GM19351 (cell line): ENCODE results near the gene MBTPS1.

Experiments
- ATAC-seq: cut with Tn5 transposase; IDR thresholded peaks from one replicate; pipeline ENCODE4 v1.9.1; 2021; ENCODE audit warnings: mild to moderate bottlenecking, moderate library complexity; ENCODE audit not compliant: unreplicated experiment

The MBTPS1 gene

DNA sequence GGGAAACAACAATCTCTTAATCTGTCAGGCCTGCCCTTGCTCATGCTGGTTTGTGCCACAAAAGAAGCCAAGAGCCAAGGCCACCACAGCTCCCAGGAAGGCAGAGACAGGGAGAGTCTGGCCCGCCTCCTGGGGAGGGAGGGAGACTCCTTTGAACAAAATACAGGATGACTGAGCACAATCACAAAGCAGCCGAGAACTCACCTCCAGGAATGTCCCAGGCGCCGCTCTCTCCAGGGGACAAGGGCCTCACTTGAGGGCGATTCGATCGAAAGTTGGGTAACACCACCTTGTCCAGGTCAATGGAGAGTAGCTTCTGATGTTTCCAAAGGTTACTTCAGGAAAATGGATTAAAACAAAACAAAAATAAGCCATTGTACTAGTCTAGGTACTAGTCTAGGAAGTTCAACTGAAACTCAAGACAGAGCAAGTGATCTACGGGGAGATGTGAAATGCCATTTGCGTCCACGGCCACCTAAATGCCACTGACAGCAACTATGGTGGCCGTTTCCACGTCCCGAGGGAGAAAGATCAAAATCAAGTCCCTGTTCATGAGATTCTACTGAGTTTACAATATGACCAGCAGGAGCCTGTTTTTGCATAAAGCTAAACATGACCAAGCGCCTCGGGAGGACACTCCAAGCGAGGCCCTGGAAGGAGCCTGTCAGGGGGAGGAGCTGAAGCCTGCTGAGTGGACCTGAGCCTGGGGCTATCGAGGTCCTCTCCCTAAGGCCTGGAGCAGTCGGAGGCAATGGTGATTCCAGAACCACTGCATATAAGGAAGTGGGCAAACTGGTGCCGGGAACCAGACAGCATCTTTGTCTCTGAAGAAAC is 60.7 kb downstream of the MBTPS1 start:
- no peak for ATAC-seq

DNA sequence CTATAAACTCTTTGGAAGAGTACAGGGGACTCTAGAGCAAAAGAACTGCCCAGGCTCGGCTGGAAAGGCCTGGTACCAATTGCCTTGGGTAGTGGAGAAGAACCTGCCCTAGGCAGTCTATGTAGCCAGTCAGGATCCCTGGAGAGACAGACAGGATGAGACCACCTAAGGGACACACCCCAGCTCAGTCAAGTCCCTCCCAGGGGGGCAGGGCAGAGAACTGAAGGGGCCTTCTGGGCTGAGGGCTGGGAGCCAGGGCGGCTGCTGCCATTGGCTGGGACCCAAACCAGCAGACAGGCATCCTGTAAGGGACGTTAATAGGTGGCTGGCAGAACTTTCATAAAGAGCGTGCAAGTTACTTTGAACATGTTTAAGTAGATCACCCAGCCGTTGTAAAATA is 61.4 kb downstream of the MBTPS1 start:
- no peak for ATAC-seq

DNA sequence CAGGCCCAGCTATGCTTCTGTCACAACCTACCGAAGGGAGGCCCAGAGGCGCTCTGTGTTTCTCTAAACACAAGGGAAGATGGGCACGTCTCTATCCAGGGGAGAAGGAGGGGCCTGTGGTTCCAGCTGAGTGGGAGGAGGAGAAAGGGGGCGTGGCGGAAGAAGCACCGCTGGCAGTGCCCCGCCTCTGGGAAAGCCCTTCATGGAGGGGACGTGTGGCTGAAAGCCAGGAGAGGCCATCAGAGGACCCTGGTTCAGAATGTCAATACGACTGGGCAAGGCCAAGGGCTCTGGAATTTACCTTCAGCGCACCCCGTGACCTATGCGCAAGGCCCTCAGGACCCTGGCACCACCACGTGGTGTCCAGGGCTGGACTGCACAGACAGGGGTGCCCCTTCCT is 61.8 kb downstream of the MBTPS1 start:
- ATAC-seq = no peak

DNA sequence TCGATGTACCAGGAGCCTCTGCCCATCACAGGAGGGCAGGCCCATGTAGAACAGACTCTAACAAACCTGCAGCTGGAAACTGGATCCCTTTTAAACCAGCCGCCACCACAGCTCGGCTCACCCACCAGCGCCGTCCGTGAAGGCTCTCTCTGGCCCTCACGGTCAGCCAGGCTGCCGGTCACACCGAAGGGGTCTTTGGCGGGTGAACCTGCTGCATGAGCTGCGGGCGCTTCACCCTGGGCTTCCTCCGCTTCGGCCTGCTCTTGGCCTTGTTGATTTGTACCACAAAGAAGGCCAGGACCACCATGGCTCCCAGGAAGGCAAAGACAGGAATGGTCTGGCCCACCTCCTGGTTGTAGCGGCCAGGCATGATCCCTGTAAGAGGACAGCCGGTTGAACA is 62.5 kb downstream of the MBTPS1 start:
- ATAC-seq = no peak

DNA sequence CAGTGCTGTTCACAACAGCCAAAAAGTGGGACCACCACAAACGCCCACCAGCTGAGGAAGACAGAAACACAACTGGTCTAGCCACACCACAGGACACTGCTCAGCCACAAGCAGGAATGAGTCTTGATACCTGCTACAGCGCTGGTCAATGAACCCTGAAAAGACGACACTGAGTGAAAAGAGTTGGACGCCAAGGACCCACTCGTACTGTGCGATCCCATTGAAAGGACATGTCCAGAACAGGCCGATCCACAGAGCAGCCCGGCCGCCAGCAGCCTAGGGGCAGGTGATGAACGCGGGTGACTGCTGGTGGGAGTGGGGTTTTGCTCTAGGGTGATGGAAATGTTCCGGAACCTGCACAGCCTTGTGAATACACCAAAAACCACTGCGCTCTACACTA is 63.5 kb downstream of the MBTPS1 start:
- ATAC-seq = no peak

DNA sequence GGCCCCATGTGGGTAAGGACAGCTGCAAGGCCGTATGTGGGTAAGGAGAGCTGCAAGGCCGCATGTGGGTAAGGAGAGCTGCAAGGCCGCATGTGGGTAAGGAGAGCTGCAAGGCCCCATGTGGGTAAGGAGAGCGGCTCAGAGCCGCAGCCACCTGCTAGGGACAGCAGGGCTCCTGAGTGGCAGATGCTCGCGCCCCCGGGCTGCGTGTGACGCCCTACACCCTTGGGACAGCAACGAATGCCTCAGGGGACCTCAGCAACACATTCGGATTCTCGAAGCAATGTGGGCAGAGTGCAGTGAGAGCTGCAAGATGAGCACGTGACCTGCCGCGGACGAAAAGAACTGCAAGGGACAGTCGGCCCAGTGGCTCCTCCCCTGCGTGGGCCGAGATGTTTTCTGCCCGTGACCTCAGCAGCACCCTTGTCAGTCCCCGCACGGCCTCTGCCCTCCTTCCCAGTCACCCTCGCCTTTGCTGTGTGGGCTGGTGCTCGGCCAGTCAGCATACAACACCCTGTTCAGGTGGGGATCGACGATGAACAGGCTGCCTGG is 64.6 kb downstream of the MBTPS1 start:
- ATAC-seq = no peak

DNA sequence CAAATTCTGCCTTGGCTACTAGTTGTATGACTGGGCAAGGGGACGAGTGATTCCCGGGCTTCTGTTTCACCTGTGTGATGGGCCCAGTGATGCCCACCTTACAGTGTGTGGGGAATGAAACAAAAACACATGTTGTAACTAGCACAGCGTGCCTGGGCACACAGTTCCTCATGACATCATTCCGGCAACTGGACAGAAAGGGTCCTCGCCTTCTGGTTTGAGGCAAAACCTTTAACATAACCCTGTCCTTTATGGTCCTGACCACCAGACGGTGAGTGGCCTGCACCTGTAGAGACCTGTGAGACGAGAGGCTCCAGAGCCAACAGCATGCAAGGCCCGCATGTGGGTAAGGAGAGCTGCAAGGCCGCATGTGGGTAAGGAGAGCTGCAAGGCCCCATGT is 66.4 kb downstream of the MBTPS1 start:
- ATAC-seq = no peak

DNA sequence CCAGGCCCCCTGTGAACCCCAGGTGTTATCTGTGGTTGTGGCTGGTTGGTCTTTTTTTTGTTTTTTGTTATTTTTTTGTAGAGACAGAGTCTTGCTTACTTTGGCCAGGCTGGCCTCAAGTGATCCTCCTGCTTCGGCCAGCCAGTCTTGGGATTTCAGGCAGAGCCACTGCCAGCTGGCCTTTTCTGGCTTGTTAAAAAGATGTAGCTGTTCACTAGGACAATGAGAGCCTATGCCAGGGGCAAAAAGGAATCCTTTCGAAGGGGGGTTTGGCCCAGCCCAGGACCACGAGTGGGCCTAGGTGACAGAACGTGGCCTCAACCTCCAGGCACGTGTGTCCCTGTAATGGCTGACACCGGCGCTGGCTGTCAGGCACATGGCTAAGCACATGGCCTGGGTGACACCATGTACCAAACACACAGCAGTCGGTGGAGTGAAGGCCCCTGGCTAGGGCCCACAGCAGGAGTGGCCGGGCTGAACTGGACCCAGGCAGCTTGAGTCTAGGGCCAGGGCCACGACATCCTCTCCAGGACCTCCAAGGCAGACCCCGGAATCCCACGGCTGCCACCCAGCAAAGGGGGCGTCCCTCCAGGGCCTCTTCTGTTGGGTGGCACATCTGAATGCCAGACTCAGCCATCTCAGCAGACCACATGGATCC is 67.2 kb downstream of the MBTPS1 start:
- ATAC-seq = no peak

DNA sequence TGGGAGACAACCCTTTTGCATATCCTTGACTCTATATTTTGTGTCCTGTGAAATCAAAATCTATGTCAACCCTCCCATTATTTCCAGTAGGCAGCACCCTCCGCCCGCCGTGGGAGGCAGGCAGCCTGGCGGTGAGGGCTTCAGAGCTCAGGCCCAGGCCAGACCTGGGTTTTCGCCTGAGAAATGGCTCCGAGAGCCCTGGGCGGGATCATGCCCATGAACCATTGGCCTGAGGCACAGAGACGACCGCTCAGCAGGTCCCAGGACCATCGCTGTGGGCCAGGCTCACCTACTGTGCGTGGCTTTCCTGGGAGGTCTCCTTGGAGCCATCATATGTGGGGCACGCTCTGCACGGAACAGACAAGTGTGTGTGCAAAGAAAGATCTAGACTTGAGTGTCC is 67.9 kb downstream of the MBTPS1 start:
- no peak for ATAC-seq

DNA sequence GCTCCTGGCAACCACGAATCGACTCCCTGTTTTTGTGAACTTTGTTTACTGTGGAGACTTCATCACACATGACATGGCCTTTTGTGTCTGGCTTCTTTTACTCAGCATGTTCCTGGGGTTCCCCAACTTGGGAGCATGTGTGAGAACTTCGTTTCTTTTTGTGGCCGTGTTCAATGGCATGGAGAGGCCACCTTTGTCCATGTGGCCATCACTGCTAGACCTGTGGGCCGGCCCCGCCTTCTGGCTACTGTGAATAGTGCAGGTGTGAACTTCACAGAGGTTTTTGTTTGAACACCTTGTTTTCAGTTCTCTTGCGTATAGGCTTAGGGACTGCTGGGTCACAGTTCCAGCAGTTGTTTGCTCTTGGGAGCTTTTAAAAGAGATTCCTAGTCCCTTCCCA is 68.5 kb downstream of the MBTPS1 start:
- no peak for ATAC-seq

DNA sequence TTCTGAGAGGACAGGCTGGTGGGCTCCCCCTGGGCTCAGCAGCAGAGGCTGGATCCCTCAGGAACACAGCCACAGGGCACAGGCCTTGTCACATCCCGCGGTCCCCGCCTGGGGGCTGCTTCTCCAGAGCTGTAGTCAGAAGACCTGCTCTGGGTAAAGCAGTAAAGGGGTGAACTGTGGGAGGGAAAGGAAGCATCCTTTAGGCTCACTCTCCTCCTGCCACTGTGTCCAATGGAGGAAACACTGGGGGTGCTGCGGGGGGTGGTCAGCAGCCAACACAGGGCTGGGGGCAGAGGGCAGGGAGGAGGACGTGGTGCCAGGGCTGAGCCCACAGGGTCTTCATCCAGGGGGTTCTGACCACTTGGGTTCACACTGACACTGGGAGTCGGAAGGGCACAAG is 69.1 kb downstream of the MBTPS1 start:
- no peak for ATAC-seq

DNA sequence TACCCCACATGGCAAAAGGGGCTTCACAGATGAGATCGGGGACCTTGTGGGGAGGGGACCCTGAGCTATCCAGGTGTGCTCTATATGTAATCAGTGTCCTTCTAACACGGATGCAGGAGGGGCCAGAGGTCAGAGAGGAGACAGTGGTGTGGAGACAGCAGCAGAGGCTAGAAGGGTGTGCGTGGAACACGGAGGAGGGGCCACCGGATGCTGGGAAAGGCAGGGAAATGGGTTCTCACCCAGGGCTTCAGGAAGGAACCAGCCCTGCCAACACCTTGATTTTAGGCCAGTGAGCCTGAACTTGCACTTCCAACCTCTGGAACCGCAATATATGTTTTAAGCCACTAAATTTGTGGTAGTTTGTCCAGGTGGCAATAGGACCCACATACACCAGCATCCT is 69.5 kb downstream of the MBTPS1 start:
- ATAC-seq = no peak

DNA sequence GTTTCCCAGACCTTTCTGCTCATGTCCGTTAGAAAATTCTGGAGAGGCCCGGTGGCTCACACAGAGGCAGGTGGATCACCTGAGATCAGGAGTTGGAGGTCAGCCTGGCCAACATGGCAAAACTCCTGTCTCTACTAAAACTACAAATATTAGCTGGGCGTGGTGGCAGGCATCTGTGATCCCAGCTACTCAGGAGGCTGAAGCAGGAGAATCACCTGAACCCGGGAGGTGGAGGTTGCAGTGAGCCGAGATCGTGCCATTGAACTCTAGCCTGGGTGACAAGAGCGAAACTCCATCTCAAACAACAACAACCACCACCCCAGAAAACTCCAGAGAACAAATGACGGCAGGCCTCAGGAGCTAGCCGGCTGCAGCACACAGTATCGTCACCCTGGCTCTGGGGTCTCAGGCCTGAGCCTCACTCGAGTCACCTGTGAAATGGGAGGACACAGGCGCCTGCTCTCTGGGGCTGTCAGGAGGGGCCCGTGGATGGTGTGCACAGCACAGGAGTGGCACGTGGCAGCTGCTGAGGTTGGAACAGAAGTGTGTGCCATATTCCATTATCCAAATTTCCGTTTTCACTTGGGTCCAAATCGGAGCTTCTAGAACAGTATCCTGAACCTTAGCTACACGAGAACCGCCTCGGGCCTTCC is 70.8 kb downstream of the MBTPS1 start:
- no peak for ATAC-seq

DNA sequence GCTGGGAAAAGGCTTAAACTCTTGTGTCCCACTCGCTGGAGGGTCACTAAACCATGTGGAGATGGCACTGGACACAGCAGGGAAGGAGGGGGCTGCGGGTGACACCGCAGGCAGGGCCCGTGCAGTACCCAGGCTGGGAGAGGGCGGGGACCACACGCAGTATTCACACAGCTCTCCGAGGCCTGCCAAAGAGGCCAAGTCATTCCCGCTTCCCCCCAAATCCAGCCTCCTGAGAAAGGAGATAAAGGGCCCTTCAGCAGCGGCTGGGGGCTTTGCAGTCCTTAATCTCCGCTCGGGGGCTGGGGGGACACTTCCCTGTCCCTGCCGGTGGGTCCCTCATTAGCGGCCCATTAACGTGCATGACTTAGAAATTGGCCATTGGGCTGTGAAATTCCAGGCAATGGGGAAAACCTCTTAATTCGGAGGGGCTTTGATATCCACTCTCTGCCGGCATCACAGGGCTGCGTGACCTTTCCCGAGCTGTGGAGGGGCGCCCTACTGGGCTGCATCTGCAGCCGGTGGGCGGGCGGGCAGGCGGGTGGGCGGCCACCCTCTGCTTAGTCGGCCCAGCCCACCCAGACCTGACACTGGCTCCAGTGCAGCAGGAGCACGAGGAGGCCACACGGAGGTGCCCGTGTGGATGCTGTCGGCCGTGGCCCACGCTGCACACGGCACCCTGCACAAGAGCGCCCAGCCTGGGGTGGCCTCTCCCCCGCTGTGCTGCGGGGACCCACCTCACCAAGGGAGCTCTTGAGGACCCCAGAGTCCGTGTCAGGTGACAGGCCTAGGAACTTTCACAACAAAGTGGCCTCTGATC is 71.5 kb downstream of the MBTPS1 start:
- ATAC-seq = no peak

DNA sequence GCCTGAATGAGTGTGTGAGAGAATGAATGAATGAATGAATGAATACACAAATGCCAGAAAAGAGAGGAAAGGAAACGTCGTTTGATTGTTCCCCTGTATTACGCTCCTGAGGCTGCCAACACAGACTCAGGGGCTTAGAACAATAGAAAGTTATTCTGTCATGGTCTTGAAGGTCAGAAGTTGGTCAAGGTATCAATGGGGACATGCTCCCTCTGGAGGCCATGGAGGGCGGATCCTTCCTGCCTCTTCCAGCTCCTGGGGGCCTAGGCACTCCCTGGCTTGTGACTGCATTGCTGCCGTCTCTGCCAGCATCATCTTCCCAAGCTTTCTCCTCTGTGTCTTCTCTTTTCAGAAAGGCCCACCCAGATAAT is 72.6 kb downstream of the MBTPS1 start:
- no peak for ATAC-seq

DNA sequence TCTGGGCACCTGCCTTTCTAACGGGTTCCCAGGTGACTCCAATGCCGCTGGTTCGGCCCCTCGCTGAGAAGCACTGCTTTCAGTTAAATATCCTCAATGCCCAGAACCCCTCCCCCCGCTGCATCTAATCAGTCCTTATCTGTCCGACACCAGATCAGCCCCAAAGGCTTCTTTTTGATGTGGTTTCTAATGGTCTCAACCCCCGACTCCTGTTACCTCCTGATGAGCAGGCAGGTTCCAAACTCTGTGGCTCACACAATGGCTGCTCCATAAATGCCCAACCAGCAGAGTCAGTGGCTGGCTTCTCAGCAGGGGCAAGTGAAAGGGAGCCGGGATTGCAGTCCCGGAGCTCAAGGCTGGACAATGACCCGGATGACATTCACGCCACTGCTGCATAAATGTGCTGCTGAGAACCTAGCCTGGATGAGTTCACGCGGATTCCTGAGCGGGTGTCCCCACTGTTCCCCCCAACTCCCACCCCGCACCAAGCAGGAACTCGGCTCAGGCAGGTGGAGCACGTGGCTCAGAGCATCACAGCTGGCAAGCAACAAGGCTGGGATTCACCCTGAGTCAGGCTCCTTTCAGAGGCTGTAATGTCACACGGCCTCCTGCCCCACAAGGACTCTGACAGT is 73.1 kb downstream of the MBTPS1 start:
- ATAC-seq = no peak

DNA sequence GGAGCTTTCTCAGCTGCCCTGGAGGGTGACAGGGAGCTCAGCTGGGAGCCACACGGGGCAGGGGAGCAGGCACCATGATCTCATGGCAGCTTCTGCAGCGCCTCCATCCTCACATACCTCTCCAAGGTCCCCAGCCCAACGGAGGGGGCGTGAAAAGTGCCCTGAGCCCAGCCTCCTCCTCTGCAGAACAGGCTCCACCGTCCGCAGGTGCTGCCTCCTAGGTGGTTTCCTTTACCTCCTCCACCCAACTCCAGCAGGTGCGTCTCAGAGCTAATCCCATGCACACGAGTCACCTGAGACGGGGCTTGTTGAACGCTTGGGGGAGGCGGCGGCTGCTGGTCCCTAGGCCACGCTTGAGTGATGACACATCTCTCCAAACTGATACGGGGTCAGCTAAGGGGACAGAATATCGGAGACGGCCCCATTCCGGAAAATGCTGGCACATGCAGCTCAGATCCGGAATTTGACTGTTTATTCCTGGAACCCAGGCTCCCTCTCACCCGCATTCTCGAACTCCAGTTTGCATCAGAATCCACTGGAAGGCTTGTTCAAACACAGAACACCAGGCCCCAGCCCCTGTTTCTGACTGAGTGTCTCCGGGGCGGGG is 73.8 kb downstream of the MBTPS1 start:
- no peak for ATAC-seq

DNA sequence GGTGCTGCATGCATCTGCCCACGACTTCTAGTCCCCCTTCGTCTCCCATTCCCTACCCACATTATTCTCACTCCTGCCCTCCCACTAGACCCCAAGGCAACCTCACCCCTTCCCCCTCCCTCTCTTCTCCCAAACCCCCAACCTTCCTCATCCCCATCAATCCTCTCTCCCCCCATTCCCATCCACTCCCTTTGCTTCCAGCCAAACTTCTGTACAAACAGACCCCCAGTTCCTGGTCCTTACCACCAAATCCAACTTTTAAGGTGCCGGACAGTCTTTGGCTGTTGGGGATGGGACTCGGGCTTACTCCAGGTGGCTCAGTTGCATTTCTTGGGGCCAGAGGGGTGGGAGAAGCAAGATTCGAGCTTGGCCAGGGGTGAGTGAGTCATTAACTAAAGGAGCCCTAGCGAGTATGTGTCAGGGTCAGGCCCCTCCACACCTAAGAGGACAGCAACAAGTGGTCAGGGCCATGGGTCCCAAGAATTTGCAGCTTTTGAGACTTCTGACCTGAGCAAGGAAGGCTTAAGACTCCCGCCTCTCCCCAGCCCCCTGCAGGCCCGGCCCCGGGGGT is 74.3 kb downstream of the MBTPS1 start, which contains the start of gene SLC38A8:
Gene SLC38A8, minus strand, starts transcription at position 488 of the 571 bp plus-strand sequence. CDS start 638 bp downstream, outside the sequence.
- no peak for ATAC-seq

DNA sequence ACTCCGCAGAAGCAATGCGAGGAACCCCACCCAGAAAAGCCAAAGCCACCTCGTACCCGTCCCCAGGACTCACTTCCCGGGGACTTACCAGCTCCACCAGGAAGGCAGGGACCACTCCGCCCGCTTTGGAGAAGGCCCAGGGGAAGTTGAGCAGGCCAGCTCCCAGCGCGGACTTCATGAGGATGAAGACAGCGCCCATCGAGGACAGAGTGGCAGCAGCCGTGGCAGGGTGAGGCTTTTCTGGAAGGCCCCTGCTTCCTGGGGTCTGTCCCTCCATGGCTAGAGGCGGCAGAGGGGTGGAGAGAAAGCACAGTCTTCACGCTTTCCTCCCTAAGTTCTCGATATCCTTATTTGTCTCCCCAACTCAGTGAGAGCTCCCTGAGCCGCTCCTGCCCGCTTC is 74.9 kb downstream of the MBTPS1 start:
- ATAC-seq = no peak
